ENCODE results near the gene KCNC4. TPM values are rescaled to one million over a fixed set of nuclear protein-coding genes. Genes with fewer than 3 reads are reported as not detected.

KCNC4 gene
- total and polyA plus RNA-seq, 2 of the 4 experiments (the other 2 are of a cell fraction): 0.18 to 2.3 TPM

GRCh38 chr1:110220324-110220723 is 10.2 kb downstream of the KCNC4 start:
- Histone ChIP-seq H2BK5ac (ENCODE audit: low read depth, low read length, poor library complexity, severe bottlenecking) (no peak overlapping the region), H2AFZ (replicated peaks; ENCODE audit: low read length, poor library complexity) (no peak overlapping the region), H3K27me3 (ENCODE audit: control insufficient read depth, insufficient read depth, low read length) (peaks cover 16% of the 10 kb centered on the region), H4K5ac (ENCODE audit: low read depth, low read length) (no peak overlapping the region), H2AK9ac (replicated peaks; ENCODE audit: low read depth, low read length, poor library complexity) (no peak overlapping the region), H2AK5ac (ENCODE audit: low read depth, low read length) (no peak overlapping the region), H3K36me3 (ENCODE audit: control insufficient read depth, insufficient read depth, low read length) (no peaks in the 10 kb centered on the region), H4K20me1 (ENCODE audit: insufficient read depth, low read length) (no peaks in the 10 kb centered on the region), H2BK15ac (ENCODE audit: low read depth, low read length) (no peak overlapping the region), H3K4me1 (ENCODE audit: control insufficient read depth, insufficient read depth, low read length) (no peaks in the 10 kb centered on the region), H3K27ac (ENCODE audit: insufficient read depth, low read length) (no peak overlapping the region), H3K56ac (ENCODE audit: extremely low read depth, insufficient read depth, low read length) (no peak overlapping the region), H3K9me1 (ENCODE audit: insufficient read depth, low read length) (no peaks in the 10 kb centered on the region), H3K23ac (ENCODE audit: low read depth, low read length) (no peak overlapping the region), H3K4ac (ENCODE audit: low read depth, low read length) (no peak overlapping the region), H3K14ac (replicated peaks; ENCODE audit: low read depth, low read length) (no peak overlapping the region), H2BK20ac (ENCODE audit: low read depth, low read length) (no peak overlapping the region), H2BK120ac (ENCODE audit: low read depth, low read length) (no peak overlapping the region), H3K4me2 (ENCODE audit: low read depth, low read length) (no peak overlapping the region), H3K4me3 (ENCODE audit: insufficient read depth, low read depth, low read length) (no peak overlapping the region), H3K9ac (ENCODE audit: low read depth, low read length) (no peak overlapping the region), H3K79me1 (ENCODE audit: low read depth in 1 of 2, low read length in 2 of 2) (no peaks in the 10 kb centered on the region), H3K9me3 (ENCODE audit: control insufficient read depth, insufficient read depth, low read length) (no peaks in the 10 kb centered on the region), H4K91ac (ENCODE audit: insufficient read depth, low read depth, low read length) (no peak overlapping the region), H3K18ac (ENCODE audit: low read depth, low read length) (no peak overlapping the region), H4K8ac (ENCODE audit: low read depth in 2 of 2, low read length in 2 of 2) (no peak overlapping the region)
- TF ChIP-seq USF2 (IDR thresholded peaks at IDR 0.05; ENCODE audit: low read depth, low read length) (no peak), ELK1 (IDR thresholded peaks at IDR 0.05; ENCODE audit: borderline replicate concordance, low read depth, low read length) (no peak), SMC3 (IDR thresholded peaks at IDR 0.05; ENCODE audit: low read depth, low read length) (no peak), BHLHE40 (IDR thresholded peaks at IDR 0.05; ENCODE audit: low read depth, low read length) (no peak), RFX5 (IDR thresholded peaks at IDR 0.05; ENCODE audit: low read depth, low read length) (no peak), CTCF (conservative IDR thresholded peaks at IDR 0.05; ENCODE audit: low read depth, low read length) (no peak), MAZ (IDR thresholded peaks at IDR 0.05; ENCODE audit: borderline replicate concordance, low read depth, low read length) (no peak), CHD1 (IDR thresholded peaks at IDR 0.05; ENCODE audit: low read depth, low read length) (no peak)
- intact Hi-C loops (cut with micrococcal nuclease) (no loop called here), in situ Hi-C loops (cut with MboI; ENCODE audit: low sequenced_read_pairs) (no loop called here), dilution Hi-C loops (cut with HindIII; ENCODE audit: low sequenced_read_pairs, unreplicated experiment) (no loop called here)
- ChIA-PET CTCF (no interaction called here), POLR2A (ENCODE audit: unreplicated experiment) (no interaction called here)
- DNase-seq: no peak
- no CpG with 5 or more reads among the region's 5 CpGs for WGBS, 2 experiments (ENCODE audit: extremely low coverage in 2 of 2, insufficient read length in 1 of 2)
- BruUV-seq (replicated peaks): no TSS peak
- ATAC-seq (ENCODE audit: low read depth): no peak
